ENCODE results near the gene CAB39L.

The CAB39L gene

DNA sequence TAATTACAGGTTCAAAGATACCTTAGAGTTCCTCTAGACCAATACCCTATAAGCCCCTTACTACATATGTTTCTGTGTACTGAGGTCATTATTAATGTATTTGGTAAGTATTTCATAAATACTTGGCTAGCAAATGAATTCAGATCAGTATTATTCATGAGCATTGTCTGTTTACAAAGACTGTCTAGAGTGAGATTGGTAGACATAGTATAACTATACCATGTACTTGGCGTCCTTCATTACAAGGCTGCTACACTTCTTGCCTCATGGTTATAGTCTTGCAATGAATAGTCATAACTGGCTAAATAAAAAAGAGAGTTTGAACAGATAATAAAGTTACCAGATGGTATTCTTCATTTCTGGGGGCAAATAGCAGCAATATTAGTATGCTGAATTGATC lies 12.3 kb upstream of the CAB39L start:
- peaks cover 3% of the 10 kb centered on the region for H3K36me3 ChIP-seq (ENCODE audit: control insufficient read depth, insufficient read depth, low read length)
- no peak overlapping the region for H3K4me3 ChIP-seq (ENCODE audit: insufficient read depth, low read depth, low read length)
- H3K27ac ChIP-seq (ENCODE audit: insufficient read depth, low read depth, low read length, poor library complexity, severe bottlenecking), result no peak overlapping the region
- 100% methylated on average over 1 of the region's 1 CpG; no CpG with 5 or more reads in 1 of the 2 experiments for WGBS, 2 experiments
- H3K4me1 ChIP-seq (ENCODE audit: control insufficient read depth, insufficient read depth, low read length), result no peaks in the 10 kb centered on the region
- no peaks in the 10 kb centered on the region for H3K27me3 ChIP-seq (ENCODE audit: control insufficient read depth, insufficient read depth, low read length, poor library complexity, severe bottlenecking)
- H3K9me3 ChIP-seq (ENCODE audit: control insufficient read depth, low read length), result peaks cover 1% of the 10 kb centered on the region

DNA sequence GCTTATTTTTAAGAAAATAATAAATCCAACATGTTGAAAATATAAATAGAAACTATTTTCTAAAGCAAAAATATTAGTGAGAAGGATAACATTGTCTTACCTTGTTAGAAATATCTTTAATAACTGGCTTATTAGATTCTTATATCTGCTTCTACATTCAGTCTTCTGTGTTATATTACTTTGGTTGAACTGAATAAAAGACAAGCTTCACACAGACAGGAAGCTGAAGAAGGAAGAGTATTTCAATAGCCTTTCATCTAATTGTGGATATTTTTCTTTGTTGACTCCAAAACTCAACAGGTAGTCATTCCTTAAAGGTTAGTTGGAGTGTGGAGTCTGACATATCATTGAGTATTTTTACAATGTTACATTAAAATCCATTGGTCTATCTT lies 11.1 kb upstream of the CAB39L start:
- H3K9me3 ChIP-seq (ENCODE audit: control insufficient read depth, low read length), result no peaks in the 10 kb centered on the region
- no peaks in the 10 kb centered on the region for H3K4me1 ChIP-seq (ENCODE audit: control insufficient read depth, insufficient read depth, low read length)
- H3K4me3 ChIP-seq (ENCODE audit: insufficient read depth, low read depth, low read length), result no peak overlapping the region
- H3K27ac ChIP-seq (ENCODE audit: insufficient read depth, low read depth, low read length, poor library complexity, severe bottlenecking), result no peak overlapping the region
- H3K36me3 ChIP-seq (ENCODE audit: control insufficient read depth, insufficient read depth, low read length), result no peaks in the 10 kb centered on the region
- H3K27me3 ChIP-seq (ENCODE audit: control insufficient read depth, insufficient read depth, low read length, poor library complexity, severe bottlenecking), result no peaks in the 10 kb centered on the region

DNA sequence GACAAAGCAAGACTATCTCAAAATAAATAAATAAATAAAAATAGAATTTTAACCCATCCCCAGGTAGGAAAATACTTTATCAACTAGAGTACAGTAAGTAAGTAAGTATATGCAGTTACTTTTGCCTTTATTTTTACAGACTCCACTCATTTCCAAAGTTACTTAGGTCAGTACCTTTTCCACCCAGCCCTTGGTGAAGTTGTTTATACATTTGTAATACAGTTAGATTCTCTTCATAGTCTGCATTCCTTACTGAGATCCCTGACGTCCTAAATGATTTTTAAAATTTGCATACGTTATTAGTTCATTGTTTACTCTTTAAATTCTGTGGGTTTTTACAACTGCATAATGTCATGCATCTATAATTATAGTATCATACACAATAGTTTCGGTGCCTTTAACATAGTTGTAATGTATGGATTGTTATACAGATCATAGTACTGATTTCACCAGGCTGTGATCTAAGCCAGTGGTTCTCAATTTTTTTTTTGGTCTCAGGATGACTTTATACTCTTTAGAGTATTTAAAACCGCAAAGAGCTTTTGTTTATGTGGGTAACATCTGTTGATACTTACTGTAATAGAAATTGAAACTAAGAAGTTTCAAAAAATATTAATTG lies 10.6 kb upstream of the CAB39L start:
- Histone ChIP-seq H3K4me1 (ENCODE audit: control insufficient read depth, insufficient read depth, low read length) (no peaks in the 10 kb centered on the region), H3K27me3 (ENCODE audit: control insufficient read depth, insufficient read depth, low read length, poor library complexity, severe bottlenecking) (no peaks in the 10 kb centered on the region), H3K27ac (ENCODE audit: insufficient read depth, low read depth, low read length, poor library complexity, severe bottlenecking) (no peak overlapping the region), H3K36me3 (ENCODE audit: control insufficient read depth, insufficient read depth, low read length) (no peaks in the 10 kb centered on the region), H3K9me3 (ENCODE audit: control insufficient read depth, low read length) (no peaks in the 10 kb centered on the region), H3K4me3 (ENCODE audit: insufficient read depth, low read depth, low read length) (no peak overlapping the region)
- WGBS, 2 experiments, result 84% methylated on average over 4 of the region's 4 CpGs; no CpG with 5 or more reads in 1 of the 2 experiments

DNA sequence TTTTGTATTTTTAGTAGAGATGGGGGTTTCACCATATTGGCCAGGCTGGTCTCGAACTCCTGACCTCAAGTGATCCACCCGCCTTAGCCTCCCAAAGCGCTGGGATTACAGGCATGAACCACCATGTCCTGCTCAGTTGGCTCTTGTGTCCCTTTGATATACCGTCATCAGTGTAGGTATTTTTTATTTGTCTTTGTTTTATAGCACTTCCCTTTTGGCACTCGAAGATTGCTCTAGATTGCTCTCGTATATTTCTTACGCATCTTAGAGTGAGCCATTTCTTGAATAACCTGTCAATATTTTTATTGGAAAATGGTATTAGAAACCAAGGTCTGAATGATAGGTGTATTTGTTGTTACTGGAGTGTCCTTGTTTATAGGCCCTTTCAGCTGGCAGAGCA lies 9.6 kb upstream of the CAB39L start:
- no peak overlapping the region for H3K4me3 ChIP-seq (ENCODE audit: insufficient read depth, low read depth, low read length)
- no peaks in the 10 kb centered on the region for H3K9me3 ChIP-seq (ENCODE audit: control insufficient read depth, low read length)
- no peaks in the 10 kb centered on the region for H3K27me3 ChIP-seq (ENCODE audit: control insufficient read depth, insufficient read depth, low read length, poor library complexity, severe bottlenecking)
- no peaks in the 10 kb centered on the region for H3K4me1 ChIP-seq (ENCODE audit: control insufficient read depth, insufficient read depth, low read length)
- H3K36me3 ChIP-seq (ENCODE audit: control insufficient read depth, insufficient read depth, low read length), result no peaks in the 10 kb centered on the region
- 92 to 94% methylated on average over 7 of the region's 7 CpGs for WGBS, 2 experiments
- no peak overlapping the region for H3K27ac ChIP-seq (ENCODE audit: insufficient read depth, low read depth, low read length, poor library complexity, severe bottlenecking)

- Histone ChIP-seq H3K9me3 (ENCODE audit: control insufficient read depth, low read length) (no peaks in the 10 kb centered on the region), H3K27me3 (ENCODE audit: control insufficient read depth, insufficient read depth, low read length, poor library complexity, severe bottlenecking) (no peaks in the 10 kb centered on the region)
- 94% methylated on average over 5 to 6 of the region's 8 CpGs for WGBS, 2 experiments
These were observed 9.0 kb upstream of the CAB39L start for GRCh38 chr13:49452725-49453457.

DNA sequence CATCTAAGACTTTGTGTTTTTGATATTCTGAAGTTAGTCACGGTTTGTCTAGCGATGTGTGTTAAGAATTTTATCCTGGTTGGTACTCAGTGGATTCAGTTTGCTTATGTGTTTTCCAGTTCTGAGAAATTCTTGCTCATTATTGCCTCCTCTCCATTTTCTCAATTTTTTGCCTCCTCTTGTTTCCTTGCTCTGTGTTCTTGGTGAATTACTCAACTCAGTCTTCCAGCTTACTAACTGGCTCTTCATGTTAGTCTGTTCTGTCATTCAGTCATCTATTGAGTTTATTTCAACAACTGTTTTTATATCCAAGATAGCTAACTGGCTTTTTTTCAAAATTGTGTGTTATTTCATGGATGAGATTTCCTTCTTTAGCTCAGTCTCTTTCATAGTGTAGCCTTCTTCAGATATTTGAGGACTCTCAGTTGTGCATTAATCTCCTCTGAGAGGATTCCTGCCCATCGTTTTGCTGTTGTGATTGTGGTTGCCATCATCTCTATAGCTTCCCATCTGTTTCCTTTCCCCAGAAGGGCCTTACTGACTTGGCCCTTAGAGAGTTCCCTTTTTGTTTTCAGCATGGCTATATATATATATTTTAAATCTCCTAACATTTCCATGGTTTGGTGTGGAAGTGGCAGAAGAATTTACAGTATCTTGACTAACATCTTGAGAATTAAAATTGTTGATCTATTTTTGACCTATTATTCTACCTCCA lies 6.4 kb upstream of the CAB39L start:
- 70 to 93% methylated on average over 1 to 3 of the region's 3 CpGs for WGBS, 2 experiments
- no peaks in the 10 kb centered on the region for H3K27me3 ChIP-seq (ENCODE audit: control insufficient read depth, insufficient read depth, low read length, poor library complexity, severe bottlenecking)
- H3K27ac ChIP-seq (ENCODE audit: insufficient read depth, low read depth, low read length, poor library complexity, severe bottlenecking), result peak overlapping the region; percentile 27
- H3K9me3 ChIP-seq (ENCODE audit: control insufficient read depth, low read length), result no peaks in the 10 kb centered on the region
- no peaks in the 10 kb centered on the region for H3K36me3 ChIP-seq (ENCODE audit: control insufficient read depth, insufficient read depth, low read length)
- H3K4me1 ChIP-seq (ENCODE audit: control insufficient read depth, insufficient read depth, low read length), result peaks cover 2% of the 10 kb centered on the region
- H3K4me3 ChIP-seq (ENCODE audit: insufficient read depth, low read depth, low read length), result no peak overlapping the region

More at GRCh38 chr13:49452725-49453457, 9.0 kb upstream of the CAB39L start:
- Histone ChIP-seq H3K36me3 (ENCODE audit: control insufficient read depth, insufficient read depth, low read length) (no peaks in the 10 kb centered on the region), H3K27ac (ENCODE audit: insufficient read depth, low read depth, low read length, poor library complexity, severe bottlenecking) (no peak overlapping the region), H3K4me1 (ENCODE audit: control insufficient read depth, insufficient read depth, low read length) (no peaks in the 10 kb centered on the region), H3K4me3 (ENCODE audit: insufficient read depth, low read depth, low read length) (no peak overlapping the region)

GRCh38 chr13:49448753-49449152 lies 4.9 kb upstream of the CAB39L start:
- Histone ChIP-seq H3K36me3 (ENCODE audit: control insufficient read depth, insufficient read depth, low read length) (no peaks in the 10 kb centered on the region), H3K27ac (ENCODE audit: insufficient read depth, low read depth, low read length, poor library complexity, severe bottlenecking) (no peak overlapping the region), H3K27me3 (ENCODE audit: control insufficient read depth, insufficient read depth, low read length, poor library complexity, severe bottlenecking) (no peaks in the 10 kb centered on the region), H3K9me3 (ENCODE audit: control insufficient read depth, low read length) (no peaks in the 10 kb centered on the region), H3K4me3 (ENCODE audit: insufficient read depth, low read depth, low read length) (no peak overlapping the region), H3K4me1 (ENCODE audit: control insufficient read depth, insufficient read depth, low read length) (peaks cover 3% of the 10 kb centered on the region)
- WGBS, 2 experiments, result 92% methylated on average over 2 of the region's 2 CpGs; no CpG with 5 or more reads in 1 of the 2 experiments

- Histone ChIP-seq H3K27ac (ENCODE audit: insufficient read depth, low read depth, low read length, poor library complexity, severe bottlenecking) (no peak overlapping the region), H3K27me3 (ENCODE audit: control insufficient read depth, insufficient read depth, low read length, poor library complexity, severe bottlenecking) (no peaks in the 10 kb centered on the region), H3K4me3 (ENCODE audit: insufficient read depth, low read depth, low read length) (no peak overlapping the region), H3K4me1 (ENCODE audit: control insufficient read depth, insufficient read depth, low read length) (peaks cover 3% of the 10 kb centered on the region), H3K9me3 (ENCODE audit: control insufficient read depth, low read length) (no peaks in the 10 kb centered on the region), H3K36me3 (ENCODE audit: control insufficient read depth, insufficient read depth, low read length) (no peaks in the 10 kb centered on the region)
These were observed 2.6 kb upstream of the CAB39L start for GRCh38 chr13:49446473-49446872.

GRCh38 chr13:49444524-49445395 lies 896 bp upstream of the CAB39L start:
- Histone ChIP-seq H3K36me3 (ENCODE audit: control insufficient read depth, insufficient read depth, low read length) (no peaks in the 10 kb centered on the region), H3K27ac (ENCODE audit: insufficient read depth, low read depth, low read length, poor library complexity, severe bottlenecking) (peak overlapping the region; percentile 65), H3K4me3 (ENCODE audit: insufficient read depth, low read depth, low read length) (peak overlapping the region; percentile 85), H3K9me3 (ENCODE audit: control insufficient read depth, low read length) (no peaks in the 10 kb centered on the region), H3K27me3 (ENCODE audit: control insufficient read depth, insufficient read depth, low read length, poor library complexity, severe bottlenecking) (no peaks in the 10 kb centered on the region), H3K4me1 (ENCODE audit: control insufficient read depth, insufficient read depth, low read length) (peaks cover 3% of the 10 kb centered on the region)
- WGBS, 2 experiments, result 13 to 15% methylated on average over 29 of the region's 29 CpGs

GRCh38 chr13:49443357-49443703 lies 534 bp downstream of the CAB39L start:
- Histone ChIP-seq H3K4me1 (ENCODE audit: control insufficient read depth, insufficient read depth, low read length) (peaks cover 3% of the 10 kb centered on the region), H3K27ac (ENCODE audit: insufficient read depth, low read depth, low read length, poor library complexity, severe bottlenecking) (peak overlapping the region; percentile 92), H3K36me3 (ENCODE audit: control insufficient read depth, insufficient read depth, low read length) (no peaks in the 10 kb centered on the region), H3K4me3 (ENCODE audit: insufficient read depth, low read depth, low read length) (peak overlapping the region; percentile 85), H3K9me3 (ENCODE audit: control insufficient read depth, low read length) (no peaks in the 10 kb centered on the region), H3K27me3 (ENCODE audit: control insufficient read depth, insufficient read depth, low read length, poor library complexity, severe bottlenecking) (no peaks in the 10 kb centered on the region)
- 43 to 47% methylated on average over 10 of the region's 10 CpGs for WGBS, 2 experiments
